Stimulated activated effector memory CD8-positive, alpha-beta T cell treated with anti-CD3 and anti-CD28 coated beads, Interleukin-12 subunit alpha, Interleukin-12 subunit beta, amount 100 ng/mL, for 72 hours (primary cell): ENCODE results near the gene RNU6-9.
"Not testable (repeated sequence)": the region's sequence is repeated elsewhere in the genome, so short reads cannot be mapped to it uniquely, and the experiment has no call there.

ENCODE experiments used
- ATAC-seq: fragments of 150-1000 bp; cut with Tn5 transposase; 2 replicates; pipeline ENCODE4 v1.10.0; 2021
- DNase-seq, 2 donors: peaks; one replicate each; pipeline ENCODE4 v3.0.0; 2021 to 2022; ENCODE audit warnings: low spot score in 2 of 2
- H3K27ac Mint-ChIP-seq: one replicate; pipeline ENCODE4 v1.8.0; 2022; ENCODE audit warnings: mild to moderate bottlenecking, mixed read lengths
- H3K36me3 Mint-ChIP-seq: one replicate; pipeline ENCODE4 v1.8.0; 2022; ENCODE audit warnings: mild to moderate bottlenecking, mixed read lengths
- H3K4me1 Mint-ChIP-seq: one replicate; pipeline ENCODE4 v1.8.0; 2022; ENCODE audit warnings: mixed read lengths
- H3K4me3 Mint-ChIP-seq: one replicate; pipeline ENCODE4 v1.8.0; 2022; ENCODE audit warnings: mild to moderate bottlenecking, mixed read lengths
- H3K9me3 Mint-ChIP-seq: one replicate; pipeline ENCODE4 v1.8.0; 2022; ENCODE audit warnings: mixed read lengths

RNU6-9 gene

DNA sequence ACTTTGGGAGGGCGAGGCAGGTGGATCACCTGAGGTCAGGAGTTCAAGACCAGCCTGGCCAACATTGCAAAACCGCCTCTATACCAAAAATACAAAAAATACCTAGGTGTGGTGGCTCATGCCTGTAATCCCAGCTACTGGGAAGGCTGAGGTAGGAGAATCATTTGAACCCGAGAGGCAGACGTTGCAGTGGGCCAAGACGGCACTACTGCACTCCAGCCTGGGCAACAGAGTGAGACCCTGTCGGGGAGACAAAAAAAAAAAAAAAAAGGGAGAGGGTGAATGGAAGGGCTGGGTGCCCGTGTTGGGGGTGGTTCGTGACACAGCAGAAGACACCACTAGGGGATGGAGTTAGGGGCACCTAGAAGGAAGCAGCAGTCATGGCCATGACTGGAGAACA is 23.0 kb upstream of the RNU6-9 start:
- H3K36me3 Mint-ChIP-seq: peaks cover 49% of the 10 kb centered on the region

DNA sequence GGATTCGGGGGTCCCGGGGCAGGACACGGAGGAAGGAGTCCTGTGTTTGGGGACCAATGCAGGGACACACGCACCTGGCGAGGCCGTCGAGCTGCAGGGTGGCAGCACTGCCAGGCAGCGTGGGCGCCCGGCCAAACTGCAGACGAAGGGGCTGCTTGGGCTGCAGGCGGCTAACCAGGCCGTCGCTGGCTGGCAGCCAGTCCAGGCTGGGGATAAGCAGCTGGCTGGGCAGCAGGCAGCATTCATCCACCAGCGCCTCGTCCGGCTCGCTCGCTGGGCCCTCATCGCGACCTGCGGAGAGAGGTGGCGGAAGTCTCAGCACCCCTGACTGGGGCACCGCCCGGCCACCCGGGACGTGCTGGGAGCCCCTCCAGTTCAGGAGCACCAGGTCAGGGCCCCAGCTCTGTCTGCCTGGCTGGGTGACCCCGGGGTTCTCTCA is 22.3 kb upstream of the RNU6-9 start:
- Mint-ChIP-seq H3K27ac (peak overlapping the region; percentile 76), H3K4me1 (peaks cover 24% of the 10 kb centered on the region)
- no peak for ATAC-seq

More for the DNA sequence above, 23.0 kb upstream of the RNU6-9 start:
- Mint-ChIP-seq H3K27ac (peak overlapping the region; percentile 76), H3K4me3 (no peak overlapping the region), H3K9me3 (no peaks in the 10 kb centered on the region), H3K4me1 (peaks cover 24% of the 10 kb centered on the region)
- no peak for DNase-seq
- no peak for ATAC-seq

DNA sequence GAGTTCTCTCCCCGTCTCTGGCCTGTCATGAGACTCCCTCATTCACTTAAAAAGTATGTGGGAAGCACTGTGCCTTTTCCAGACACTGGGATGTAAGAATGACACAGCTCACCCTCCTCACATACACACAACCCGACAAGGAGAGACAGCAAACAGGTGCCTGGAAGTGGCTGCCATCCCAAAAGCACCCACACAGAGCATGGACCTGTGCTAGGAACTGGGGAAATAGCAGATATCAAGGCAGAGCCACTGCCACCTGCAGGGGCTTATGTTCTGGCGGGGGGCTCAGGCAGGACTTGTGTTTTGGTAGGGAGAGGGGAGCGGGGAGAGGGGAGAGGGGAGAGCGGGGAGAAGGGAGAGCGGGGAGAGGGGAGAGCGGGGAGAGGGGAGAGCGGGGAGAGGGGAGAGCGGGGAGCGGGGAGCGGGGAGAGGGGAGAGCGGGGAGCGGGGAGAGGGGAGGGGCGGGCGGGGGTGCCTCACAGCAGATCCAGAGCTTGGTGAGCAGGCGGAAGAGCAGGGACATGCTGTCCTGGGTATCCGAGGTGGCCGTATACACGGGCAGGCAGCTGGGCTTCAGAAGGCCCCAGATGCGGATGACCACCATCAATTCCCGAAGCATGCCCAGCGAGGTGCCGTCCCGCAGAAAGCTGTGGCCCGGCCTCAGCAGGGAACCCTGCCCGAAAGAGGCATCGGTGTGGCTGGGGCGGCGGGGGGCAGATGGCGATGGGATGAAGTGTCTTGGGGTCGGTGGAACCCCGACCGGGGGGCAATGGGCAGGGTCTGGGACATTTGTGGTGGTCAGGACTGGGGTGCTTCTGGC is 21.6 kb upstream of the RNU6-9 start:
- no peaks in the 10 kb centered on the region for H3K9me3 Mint-ChIP-seq
- H3K4me1 Mint-ChIP-seq: peaks cover 24% of the 10 kb centered on the region

More for the DNA sequence above, 22.3 kb upstream of the RNU6-9 start:
- no peaks in the 10 kb centered on the region for H3K9me3 Mint-ChIP-seq
- DNase-seq: no peak
- peaks cover 45% of the 10 kb centered on the region for H3K36me3 Mint-ChIP-seq
- H3K4me3 Mint-ChIP-seq: no peak overlapping the region

DNA sequence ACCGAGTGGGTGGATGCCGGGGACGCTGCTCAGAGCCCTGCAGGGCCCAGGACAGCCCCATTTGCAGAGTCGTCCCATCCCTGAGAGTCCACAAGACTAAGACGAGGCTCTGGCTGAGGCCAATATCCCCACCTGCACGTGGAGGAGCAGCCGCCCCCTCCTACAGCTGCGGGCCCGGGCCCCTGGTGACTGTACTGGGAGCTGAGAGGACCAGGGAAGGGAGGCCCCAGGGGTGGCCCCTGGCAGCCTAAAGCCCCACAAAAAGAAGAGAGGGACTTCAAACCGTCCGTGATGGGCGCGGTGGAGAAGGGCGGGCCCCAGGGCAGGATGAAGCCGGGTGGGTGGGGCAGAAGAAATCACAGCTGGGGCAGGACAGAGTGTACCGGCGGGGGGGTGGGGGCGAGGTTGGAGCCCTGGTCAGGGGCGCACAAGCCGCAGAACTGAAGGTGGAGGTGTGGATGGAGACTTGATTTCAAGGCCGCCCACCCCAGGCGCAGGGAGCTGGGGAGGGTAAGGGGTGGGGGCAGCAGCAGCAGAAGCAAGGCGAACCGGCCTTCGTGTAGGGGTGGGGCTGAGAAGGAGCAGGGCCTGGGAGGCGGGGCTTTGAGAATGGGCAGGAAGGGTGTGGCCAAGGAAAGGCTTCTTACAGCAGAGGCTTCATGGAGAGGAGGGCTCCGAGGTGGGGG is 20.9 kb upstream of the RNU6-9 start:
- H3K9me3 Mint-ChIP-seq: no peaks in the 10 kb centered on the region
- ATAC-seq (peak; percentile 85), DNase-seq (peak; percentile 54 to 86)
- H3K36me3 Mint-ChIP-seq: peaks cover 37% of the 10 kb centered on the region
- peak overlapping the region; percentile 54 for H3K4me3 Mint-ChIP-seq
- H3K4me1 Mint-ChIP-seq: peaks cover 21% of the 10 kb centered on the region
- H3K27ac Mint-ChIP-seq: peak overlapping the region; percentile 70

More for the DNA sequence above, 21.6 kb upstream of the RNU6-9 start:
- H3K4me3 Mint-ChIP-seq: peak overlapping the region; percentile 54
- H3K27ac Mint-ChIP-seq: peak overlapping the region; percentile 70
- no peak for DNase-seq
- peaks cover 44% of the 10 kb centered on the region for H3K36me3 Mint-ChIP-seq
- no peak for ATAC-seq

DNA sequence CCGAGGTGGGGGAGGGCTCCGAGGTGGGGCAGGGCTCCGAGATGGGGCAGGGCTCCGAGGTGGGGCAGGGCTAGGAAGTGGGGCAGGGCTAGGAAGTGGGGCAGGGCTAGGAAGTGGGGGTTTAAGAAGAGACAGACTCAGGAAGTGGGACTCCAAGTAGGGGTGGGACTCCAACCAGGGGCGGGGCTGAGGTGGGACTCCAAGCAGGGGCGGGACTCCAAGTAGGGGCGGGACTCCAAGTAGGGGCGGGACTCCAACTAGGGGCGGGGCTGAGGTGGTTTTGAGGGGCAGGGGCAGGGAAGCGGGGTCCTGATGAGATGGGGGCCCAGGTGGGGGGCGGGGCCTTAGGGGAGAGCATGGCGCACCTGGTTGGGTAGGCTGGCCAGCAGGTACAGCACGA is 20.2 kb upstream of the RNU6-9 start:
- DNase-seq (no peak), ATAC-seq (peak; percentile 84)
- H3K9me3 Mint-ChIP-seq: no peaks in the 10 kb centered on the region
- H3K4me3 Mint-ChIP-seq: peak overlapping the region; percentile 54
- no peak overlapping the region for H3K27ac Mint-ChIP-seq
- H3K36me3 Mint-ChIP-seq: peaks cover 32% of the 10 kb centered on the region
- peaks cover 18% of the 10 kb centered on the region for H3K4me1 Mint-ChIP-seq

DNA sequence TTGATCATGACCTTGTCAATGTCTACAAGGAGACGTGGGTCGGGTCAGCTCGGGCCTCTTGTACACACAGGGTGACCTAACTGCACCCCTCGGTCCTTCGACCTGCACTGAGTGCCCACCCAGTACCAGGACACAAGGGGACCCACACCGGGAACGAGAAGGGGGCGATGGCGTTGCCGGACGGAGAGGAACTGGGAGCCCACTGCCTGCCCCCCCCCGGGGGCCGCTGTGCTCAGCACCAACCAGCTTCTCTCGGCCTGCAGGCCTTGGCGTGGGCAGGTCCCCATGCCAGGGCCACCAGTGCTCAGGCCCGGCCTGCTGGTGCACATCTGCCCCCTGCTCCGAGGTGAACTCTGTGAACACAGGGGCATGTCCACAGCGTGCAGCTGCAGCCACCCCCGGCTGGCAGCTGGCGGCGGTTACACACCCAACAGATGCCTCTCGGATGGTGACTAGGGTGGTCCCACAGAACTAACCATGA is 19.7 kb upstream of the RNU6-9 start:
- H3K36me3 Mint-ChIP-seq: peaks cover 32% of the 10 kb centered on the region
- H3K4me1 Mint-ChIP-seq: peaks cover 18% of the 10 kb centered on the region
- H3K27ac Mint-ChIP-seq: no peak overlapping the region
- H3K9me3 Mint-ChIP-seq: no peaks in the 10 kb centered on the region
- ATAC-seq: no peak
- no peak for DNase-seq
- no peak overlapping the region for H3K4me3 Mint-ChIP-seq

DNA sequence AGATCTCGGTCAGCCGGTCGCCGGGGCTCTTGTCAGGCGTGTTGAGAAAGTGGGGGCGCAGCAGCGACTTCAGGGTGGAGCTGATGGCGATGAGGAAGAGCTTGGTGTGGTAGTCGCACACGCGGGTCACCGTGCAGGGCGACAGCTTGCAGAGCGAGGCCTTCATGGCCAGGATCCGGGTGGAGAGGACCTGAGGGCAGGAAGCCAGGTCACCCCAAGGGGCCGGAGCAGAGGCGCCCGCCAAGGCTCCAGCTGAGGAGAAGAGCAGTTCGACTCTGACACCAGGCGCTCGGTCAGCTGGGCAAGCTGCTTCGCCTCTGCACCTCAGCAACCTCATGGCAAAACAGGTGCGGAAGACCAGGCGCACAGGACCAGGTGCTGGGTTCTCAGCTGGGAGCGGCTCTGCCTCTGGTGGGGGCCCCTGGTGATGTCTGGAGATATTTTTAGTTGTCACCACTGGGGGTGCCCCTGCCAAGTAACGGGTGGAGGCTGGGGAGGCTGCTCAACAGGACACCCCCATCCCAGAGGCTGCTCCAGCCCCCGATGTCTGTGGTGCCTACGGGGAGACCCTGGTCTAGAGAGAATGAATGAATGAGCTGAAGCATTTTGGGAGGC is 17.9 kb upstream of the RNU6-9 start:
- no peak for DNase-seq
- peaks cover 26% of the 10 kb centered on the region for H3K36me3 Mint-ChIP-seq
- H3K27ac Mint-ChIP-seq: peak overlapping the region; percentile 6
- no peaks in the 10 kb centered on the region for H3K9me3 Mint-ChIP-seq
- no peak overlapping the region for H3K4me3 Mint-ChIP-seq
- peaks cover 10% of the 10 kb centered on the region for H3K4me1 Mint-ChIP-seq
- no peak for ATAC-seq

DNA sequence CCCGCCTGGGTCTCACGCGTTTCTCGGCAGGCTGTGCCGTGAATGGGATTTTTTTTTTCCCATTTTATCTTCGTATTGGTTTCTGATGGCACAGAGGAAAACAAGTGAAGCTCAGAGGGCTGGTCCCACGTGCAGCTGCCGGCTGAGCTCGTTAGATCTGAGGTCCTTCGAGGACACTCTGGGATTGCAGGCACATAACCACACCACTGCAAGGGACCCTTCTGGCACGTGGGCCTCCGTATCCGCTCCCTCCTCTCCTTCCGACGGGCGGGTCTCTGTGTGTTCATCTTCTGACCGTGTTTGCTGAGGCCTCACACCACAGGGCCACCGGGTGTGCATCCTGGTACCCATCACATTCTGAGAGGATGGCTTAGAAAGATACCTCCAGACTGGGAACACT is 17.2 kb upstream of the RNU6-9 start:
- Mint-ChIP-seq H3K9me3 (no peaks in the 10 kb centered on the region), H3K27ac (peak overlapping the region; percentile 6), H3K4me1 (peaks cover 9% of the 10 kb centered on the region), H3K4me3 (no peak overlapping the region), H3K36me3 (peaks cover 26% of the 10 kb centered on the region)
- DNase-seq (no peak), ATAC-seq (no peak)

DNA sequence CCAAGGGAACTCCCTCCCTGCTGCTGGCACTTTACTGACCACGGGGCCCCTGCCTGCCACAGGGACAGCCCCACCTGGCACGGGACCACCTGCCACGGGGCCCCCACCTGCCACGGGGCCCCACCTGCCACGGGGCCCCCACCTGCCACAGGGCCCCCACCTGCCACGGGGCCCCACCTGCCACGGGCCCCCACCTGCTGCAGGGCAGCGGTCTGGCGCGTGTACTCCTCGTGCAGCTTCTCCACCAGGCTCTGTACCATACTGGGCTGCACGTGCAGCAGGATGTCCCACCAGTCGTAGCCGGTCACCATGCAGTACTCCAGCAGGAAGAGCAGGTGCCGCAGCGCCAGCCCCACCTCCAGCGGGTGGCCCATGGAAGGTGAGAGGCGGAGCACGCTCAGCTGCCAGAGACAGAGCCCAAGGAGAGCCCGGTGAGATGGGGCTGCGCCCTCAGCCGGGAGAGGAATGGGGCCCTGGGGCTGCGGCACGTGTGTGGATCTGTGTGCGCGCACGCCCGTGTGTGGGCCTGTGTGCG is 16.4 kb upstream of the RNU6-9 start:
- H3K9me3 Mint-ChIP-seq: no peaks in the 10 kb centered on the region
- no peak overlapping the region for H3K4me3 Mint-ChIP-seq
- no peak for ATAC-seq
- H3K27ac Mint-ChIP-seq: no peak overlapping the region
- peaks cover 9% of the 10 kb centered on the region for H3K4me1 Mint-ChIP-seq
- no peak for DNase-seq
- H3K36me3 Mint-ChIP-seq: peaks cover 23% of the 10 kb centered on the region

DNA sequence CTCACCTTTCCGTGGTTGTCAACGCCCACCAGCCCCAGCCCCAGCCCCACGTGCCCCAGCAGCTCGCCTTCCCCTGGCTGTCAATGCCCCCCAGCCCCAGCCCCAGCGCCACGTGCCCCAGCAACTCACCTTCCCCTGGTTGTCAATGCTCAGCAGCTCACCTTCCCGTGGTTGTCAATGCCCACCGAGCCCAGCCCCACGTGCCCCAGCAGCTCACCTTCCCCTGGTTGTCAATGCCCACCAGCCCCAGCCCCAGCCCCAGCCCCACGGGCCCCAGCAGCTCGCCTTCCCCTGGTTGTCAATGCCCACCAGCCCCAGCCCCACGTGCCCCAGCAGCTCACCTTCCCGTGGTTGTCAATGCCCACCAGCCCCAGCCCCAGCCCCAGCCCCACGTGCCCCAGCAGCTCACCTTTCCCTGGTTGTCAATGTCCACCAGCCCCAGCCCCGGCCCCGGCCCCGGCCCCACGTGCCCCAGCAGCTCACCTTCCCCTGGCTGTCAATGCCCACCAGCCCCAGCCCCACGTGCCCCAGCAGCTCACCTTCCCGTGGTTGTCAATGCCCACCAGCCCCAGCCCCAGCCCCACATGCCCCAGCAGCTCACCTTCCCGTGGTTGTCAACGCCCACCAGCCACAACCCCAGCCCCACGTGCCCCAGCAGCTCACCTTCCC is 15.2 kb upstream of the RNU6-9 start:
- H3K9me3 Mint-ChIP-seq, ATAC-seq, H3K27ac Mint-ChIP-seq, H3K4me1 Mint-ChIP-seq, H3K4me3 Mint-ChIP-seq, DNase-seq: not testable (repeated sequence)
- H3K36me3 Mint-ChIP-seq: peaks cover 31% of the 10 kb centered on the region

DNA sequence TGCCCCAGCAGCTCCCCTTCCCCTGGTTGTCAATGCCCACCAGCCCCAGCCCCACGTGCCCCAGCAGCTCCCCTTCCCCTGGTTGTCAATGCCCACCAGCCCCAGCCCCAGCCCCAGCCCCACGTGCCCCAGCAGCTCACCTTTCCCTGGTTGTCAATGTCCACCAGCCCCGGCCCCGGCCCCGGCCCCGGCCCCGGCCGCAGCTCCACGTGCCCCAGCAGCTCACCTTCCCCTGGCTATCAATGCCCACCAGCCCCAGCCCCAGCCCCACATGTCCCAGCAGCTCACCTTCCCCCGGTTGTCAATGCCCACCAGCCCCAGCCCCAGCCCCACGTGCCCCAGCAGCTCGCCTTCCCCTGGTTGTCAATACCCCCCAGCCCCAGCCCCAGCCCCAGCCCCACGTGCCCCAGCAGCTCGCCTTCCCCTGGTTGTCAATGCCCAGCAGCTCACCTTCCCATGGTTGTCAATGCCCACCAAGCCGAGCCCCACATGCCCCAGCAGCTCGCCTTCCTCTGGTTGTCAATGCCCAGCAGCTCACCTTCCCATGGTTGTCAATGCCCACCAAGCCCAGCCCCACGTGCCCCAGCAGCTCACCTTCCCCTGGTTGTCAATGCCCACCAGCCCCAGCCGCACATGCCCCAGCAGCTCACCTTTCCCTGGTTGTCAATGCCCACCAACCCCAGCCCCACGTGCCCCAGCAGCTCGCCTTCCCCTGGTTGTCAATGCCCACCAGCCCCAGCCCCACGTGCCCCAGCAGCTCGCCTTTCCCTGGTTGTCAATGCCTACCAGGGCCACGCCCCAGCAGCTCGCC is 14.3 kb upstream of the RNU6-9 start:
- H3K9me3 Mint-ChIP-seq, ATAC-seq, H3K4me1 Mint-ChIP-seq, DNase-seq, H3K4me3 Mint-ChIP-seq: not testable (repeated sequence)
- Mint-ChIP-seq H3K36me3 (peaks cover 33% of the 10 kb centered on the region), H3K27ac (peak overlapping the region; percentile 64)

DNA sequence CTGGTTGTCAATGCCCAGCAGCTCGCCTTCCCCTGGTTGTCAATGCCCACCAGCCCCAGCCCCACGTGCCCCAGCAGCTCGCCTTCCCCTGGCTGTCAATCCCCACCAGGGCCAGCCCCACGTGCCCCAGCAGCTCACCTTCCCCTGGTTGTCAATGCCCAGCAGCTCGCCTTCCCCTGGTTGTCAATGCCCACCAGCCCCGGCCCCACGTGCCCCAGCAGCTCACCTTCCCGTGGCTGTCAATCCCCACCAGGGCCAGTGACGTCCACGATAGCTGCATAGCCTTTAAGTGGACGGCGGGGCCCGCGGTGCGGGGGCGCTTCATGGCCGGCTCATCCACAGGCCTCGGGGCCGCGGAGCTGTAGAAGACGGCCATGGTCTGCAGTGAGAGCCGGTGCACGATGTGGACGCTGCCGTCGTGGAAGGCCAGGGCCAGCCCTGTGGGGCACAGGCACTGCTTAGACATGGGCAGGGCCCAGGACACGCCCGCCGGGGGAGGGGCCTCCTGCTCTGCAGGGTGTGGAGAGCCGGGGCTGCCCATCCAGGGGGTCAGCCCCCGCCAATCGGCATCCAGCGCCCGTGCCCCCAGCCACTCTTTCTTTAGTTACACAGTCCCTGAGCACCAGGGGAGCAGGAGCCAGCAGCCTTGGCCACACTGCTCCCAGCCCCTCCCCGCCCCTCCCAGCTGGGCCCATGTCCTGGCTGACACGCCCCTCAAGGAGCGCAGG is 13.4 kb upstream of the RNU6-9 start:
- H3K4me3 Mint-ChIP-seq: no peak overlapping the region
- ATAC-seq (no peak), DNase-seq (no peak)
- peaks cover 32% of the 10 kb centered on the region for H3K36me3 Mint-ChIP-seq
- H3K9me3 Mint-ChIP-seq: no peaks in the 10 kb centered on the region
- H3K4me1 Mint-ChIP-seq: no peaks in the 10 kb centered on the region
- H3K27ac Mint-ChIP-seq: no peak overlapping the region

DNA sequence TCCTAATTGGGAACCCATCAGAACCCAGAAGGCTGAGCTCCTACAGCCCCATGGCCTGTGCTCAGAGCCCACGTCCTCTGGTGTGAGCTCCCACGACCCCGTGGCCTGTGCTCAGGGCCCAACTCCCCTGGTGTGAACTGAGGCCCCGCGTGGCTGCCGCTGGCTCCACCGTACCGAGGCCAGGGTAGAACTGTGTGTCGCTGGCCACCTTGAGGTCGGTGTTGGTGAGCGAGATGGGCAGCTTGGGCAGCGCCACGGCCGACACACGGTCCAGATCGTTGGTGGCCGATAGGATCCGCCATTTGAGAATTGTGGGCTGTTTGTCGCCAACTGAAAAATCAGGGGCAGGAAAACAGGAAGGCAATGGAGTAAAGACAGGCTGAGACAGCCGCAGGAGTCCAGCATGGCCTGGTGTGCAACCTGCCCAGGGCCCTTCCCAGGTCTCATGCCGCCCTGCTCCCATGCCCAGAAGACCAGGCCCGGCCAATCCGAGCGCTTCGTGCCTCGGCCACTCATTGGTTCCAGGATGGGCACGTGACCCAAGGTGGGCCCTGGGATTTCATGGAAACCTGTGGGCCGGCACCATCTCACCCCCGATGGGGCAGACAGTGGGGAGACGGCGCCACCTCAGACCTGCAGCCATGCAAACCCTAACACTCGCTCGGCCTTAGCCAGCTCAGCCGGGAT is 11.8 kb upstream of the RNU6-9 start:
- no peaks in the 10 kb centered on the region for H3K4me1 Mint-ChIP-seq
- H3K36me3 Mint-ChIP-seq: peaks cover 31% of the 10 kb centered on the region
- H3K4me3 Mint-ChIP-seq: no peak overlapping the region
- ATAC-seq: no peak
- no peak overlapping the region for H3K27ac Mint-ChIP-seq
- no peak for DNase-seq
- no peaks in the 10 kb centered on the region for H3K9me3 Mint-ChIP-seq
